K562 (cell line): ENCODE results near the gene PHF10. TPM values are rescaled to one million over a fixed set of nuclear protein-coding genes. Genes with fewer than 3 reads are reported as not detected.
A peak's percentile ranks its signal among the peaks of the same experiment; 100 is the strongest.

ENCODE experiments used
- CREM ChIP-seq: IDR thresholded peaks from 2 replicates; pipeline ENCODE4 v1.6.1; 2014; ENCODE audit warnings: antibody characterized with exemption, low read depth
- CTBP1 ChIP-seq: fragments of 450-650 bp; IDR thresholded peaks from 2 replicates; pipeline ENCODE4 v1.6.1; 2016; ENCODE audit warnings: borderline replicate concordance
- CTCF ChIP-seq, 3 experiments: IDR thresholded peaks in 2 of 3; conservative IDR thresholded peaks in 1 of 3; 2 replicates each; pipeline ENCODE4 v1.5.1; 2011 to 2012; ENCODE audit warnings: low read length in 3 of 3, mild to moderate bottlenecking in 3 of 3, control low read depth in 2 of 3, improper control_type of control experiment in 1 of 3, inconsistent platforms in 1 of 3, low read depth in 1 of 3, mixed read lengths in 1 of 3, moderate library complexity in 1 of 3; ENCODE audit not compliant: insufficient read depth in 2 of 3
- KDM1A ChIP-seq, 2 experiments: fragments of 450-650 bp; IDR thresholded peaks; 2 replicates each; pipeline ENCODE4 v1.6.1; 2016; ENCODE audit warnings: mild to moderate bottlenecking in 2 of 2
- KLF16 ChIP-seq: IDR thresholded peaks from 2 replicates; pipeline ENCODE4 v1.6.1; 2016; ENCODE audit warnings: antibody characterized with exemption
- RAD21 ChIP-seq, 2 experiments: fragments of 250-450 bp in 1 of 2; fragments of 450-650 bp in 1 of 2; sonication (Bioruptor Pico) in 1 of 2; formaldehyde crosslinking in 1 of 2; IDR thresholded peaks in 1 of 2; conservative IDR thresholded peaks in 1 of 2; 2 replicates each; pipeline versions ENCODE4 v1.4.0 to v1.8.0; 2020 to 2022; ENCODE audit warnings: mild to moderate bottlenecking in 2 of 2, moderate library complexity in 1 of 2
- RCOR1 ChIP-seq, 2 experiments: IDR thresholded peaks; 2 replicates each; pipeline ENCODE4 v1.6.1; 2012; ENCODE audit warnings: low read depth in 2 of 2, low read length in 2 of 2, borderline replicate concordance in 1 of 2, improper control_type of control experiment in 1 of 2
- ZBTB33 ChIP-seq: sonication (generic); formaldehyde crosslinking; IDR thresholded peaks from 2 replicates; pipeline ENCODE4 v1.8.1; 2023; ENCODE audit warnings: mild to moderate bottlenecking, missing genetic modification reagents
- polyA plus RNA-seq, 8 experiments: library from polyadenylated mRNA; depleted of rRNA in 4 of 8; stranded (reverse) in 5 of 8; unstranded in 3 of 8; fragments of >200 nt; fragmentation: Nextera tagmentation in 2 of 8; fragmentation: Illumina TruSeq in 1 of 8; extraction: Ambion mirVana in 2 of 8; extraction: Trizol in 1 of 8; gene quantifications; 2 replicates each; pipeline versions ENCODE4 v1.2.1 to v1.2.3, GENCODE V29; 2011 to 2014; ENCODE audit warnings: inconsistent platforms in 1 of 8, missing spikeins in 1 of 8
- total RNA-seq, 7 experiments: library from RNA; depleted of rRNA in 6 of 7; stranded (reverse); fragments of >200 nt in 6 of 7; fragmentation: Illumina TruSeq in 2 of 7; extraction: Trizol in 2 of 7; gene quantifications; 2 replicates each; pipeline versions ENCODE4 v1.2.1 to v1.2.3, GENCODE V29; 2011 to 2021; ENCODE audit warnings: low replicate concordance in 1 of 7

The PHF10 gene
- total and polyA plus RNA-seq, 9 of the 15 experiments (the other 6 are each of a cell fraction or from before 2014, with no cell fraction given) = 23.9 to 88.9 (median 46.0) TPM

GRCh38 chr6:169697115-169697514 lies 27.2 kb downstream of the PHF10 start (continued):
- TF ChIP-seq CTCF (IDR thresholded peaks at IDR 0.05 in 2 of 3, conservative IDR thresholded peaks at IDR 0.05 in 1 of 3; ENCODE audit: insufficient read depth in 2 of 3, low read depth in 1 of 3, low read length in 3 of 3) (peak; percentile 62 to 63 (median 63)), CTBP1 (0 out of 2 replicates have a peak, but pooled peaks have one; percentile 17), CREM (0 out of 2 replicates have a peak, but pooled peaks have one; percentile 4), RAD21 (CRISPR knock-in tag; conservative IDR thresholded peaks at IDR 0.05 in 1 of 2, IDR thresholded peaks at IDR 0.05 in 1 of 2) (peak in 1 of 2 experiments; percentile 62; a peak in 3 of 4 replicates), KLF16 (peak; percentile 18; the same call in 1 of the 2 replicates), ZBTB33 (CRISPR knock-in tag) (peak; percentile 100), RCOR1 (IDR thresholded peaks at IDR 0.05; ENCODE audit: borderline replicate concordance in 1 of 2, low read depth in 2 of 2, low read length in 2 of 2) (peak in 1 of 2 experiments; percentile 36; a peak in 1 of 4 replicates), KDM1A (IDR thresholded peaks at IDR 0.05) (peak in 1 of 2 experiments; percentile 20; a peak in 1 of 4 replicates)
